WTC11 (cell line): ENCODE data around the gene KIF14. TPM values are rescaled to one million over a fixed set of nuclear protein-coding genes. Genes with fewer than 3 reads are reported as not detected.

Experiments
- ATAC-seq: fragments of 200-7000 bp; cut with Tn5 transposase; 2 replicates; pipeline ENCODE4 v1.10.0; 2021; ENCODE audit warnings: mild to moderate bottlenecking, moderate library complexity
- CTCF ChIA-PET: fragments of 300-600 bp; sonication (Branson Sonifier 250); formaldehyde crosslinking; loops from one replicate; lab custom pipeline; 2021; ENCODE audit warnings: antibody characterized with exemption; lab: Charles Lee
- POLR2A ChIA-PET: fragments of 350-600 bp; sonication (Branson Sonifier 250); formaldehyde crosslinking; loops from one replicate; lab custom pipeline; 2021; ENCODE audit warnings: antibody characterized with exemption; lab: Charles Lee
- DNase-seq: peaks from one replicate; pipeline ENCODE4 v3.0.0; 2021; ENCODE audit warnings: low spot score
- H3K27ac Mint-ChIP-seq: 2 replicates; pipeline ENCODE4 v1.8.0; 2021; ENCODE audit warnings: mixed read lengths
- H3K27me3 Mint-ChIP-seq: 2 replicates; pipeline ENCODE4 v1.8.0; 2021; ENCODE audit warnings: low read depth, mild to moderate bottlenecking, moderate library complexity, mixed read lengths
- H3K36me3 Mint-ChIP-seq: 2 replicates; pipeline ENCODE4 v1.8.0; 2021; ENCODE audit warnings: mixed read lengths
- H3K4me1 Mint-ChIP-seq: 2 replicates; pipeline ENCODE4 v1.8.0; 2022; ENCODE audit warnings: mixed read lengths
- H3K4me3 Mint-ChIP-seq: 2 replicates; pipeline ENCODE4 v1.8.0; 2021; ENCODE audit warnings: mild to moderate bottlenecking, moderate library complexity, mixed read lengths
- H3K9me3 Mint-ChIP-seq: 2 replicates; pipeline ENCODE4 v1.8.0; 2021; ENCODE audit warnings: mixed read lengths
- AR ChIP-seq: fragments of 250-450 bp; sonication (Bioruptor Pico); IDR thresholded peaks from 2 replicates; pipeline ENCODE4 v1.9.0; 2021; ENCODE audit warnings: mild to moderate bottlenecking
- ATF3 ChIP-seq: sonication (generic); formaldehyde crosslinking; conservative IDR thresholded peaks from 2 replicates; pipeline ENCODE4 v1.8.1; 2022; ENCODE audit warnings: mild to moderate bottlenecking, missing genetic modification reagents
- ATF6 ChIP-seq: sonication (generic); formaldehyde crosslinking; IDR thresholded peaks from 2 replicates; pipeline ENCODE4 v1.8.1; 2023; ENCODE audit warnings: mild to moderate bottlenecking, missing genetic modification reagents
- HMGA2 ChIP-seq: fragments of 250-450 bp; sonication (Bioruptor Pico); IDR thresholded peaks from 2 replicates; pipeline ENCODE4 v1.4.0; 2021; ENCODE audit warnings: mild to moderate bottlenecking, moderate library complexity
- KAT7 ChIP-seq: sonication (generic); formaldehyde crosslinking; IDR thresholded peaks from 2 replicates; pipeline ENCODE4 v1.8.1; 2023; ENCODE audit warnings: missing genetic modification reagents, mild to moderate bottlenecking, borderline replicate concordance
- NR1H2 ChIP-seq: sonication (generic); formaldehyde crosslinking; IDR thresholded peaks from 2 replicates; pipeline ENCODE4 v1.9.0; 2021; ENCODE audit warnings: mild to moderate bottlenecking, moderate library complexity, missing genetic modification reagents
- NR2C2 ChIP-seq: sonication (generic); formaldehyde crosslinking; IDR thresholded peaks from 2 replicates; pipeline ENCODE4 v1.8.0; 2022; ENCODE audit warnings: mild to moderate bottlenecking, missing genetic modification reagents
- SP1 ChIP-seq: sonication (generic); formaldehyde crosslinking; conservative IDR thresholded peaks from 2 replicates; pipeline ENCODE4 v1.8.1; 2022; ENCODE audit warnings: missing genetic modification reagents
- ZNF121 ChIP-seq: sonication (generic); formaldehyde crosslinking; IDR thresholded peaks from 2 replicates; pipeline ENCODE4 v1.8.0; 2023; ENCODE audit warnings: missing genetic modification reagents
- ZNF219 ChIP-seq: sonication (generic); formaldehyde crosslinking; IDR thresholded peaks from 2 replicates; pipeline ENCODE4 v1.8.0; 2023; ENCODE audit warnings: missing genetic modification reagents, mild to moderate bottlenecking, borderline replicate concordance
- total RNA-seq: library from RNA; stranded (reverse); gene quantifications from 3 replicates; pipeline ENCODE4 v1.2.3, GENCODE V29; 2021
- TF ChIP-seq, protein P1 (sequence below): fragments of 250-450 bp; sonication (Bioruptor Pico); IDR thresholded peaks from 2 replicates; pipeline ENCODE4 v1.9.0; 2021; ENCODE audit warnings: moderate library complexity, mild to moderate bottlenecking, inconsistent platforms, borderline replicate concordance
- TF ChIP-seq, protein P2 (sequence below): sonication (generic); formaldehyde crosslinking; IDR thresholded peaks from 2 replicates; pipeline ENCODE4 v1.8.0; 2022; ENCODE audit warnings: mild to moderate bottlenecking, missing genetic modification reagents
- TF ChIP-seq, protein P3 (sequence below): fragments of 250-450 bp; sonication (Bioruptor Pico); IDR thresholded peaks from 2 replicates; pipeline ENCODE4 v1.8.0; 2021; ENCODE audit warnings: mild to moderate bottlenecking
- TF ChIP-seq, protein P4 (sequence below): sonication (generic); formaldehyde crosslinking; IDR thresholded peaks from 2 replicates; pipeline ENCODE4 v1.8.1; 2022; ENCODE audit warnings: mild to moderate bottlenecking, moderate library complexity, missing genetic modification reagents
- TF ChIP-seq, protein P5 (sequence below): sonication (generic); formaldehyde crosslinking; IDR thresholded peaks from 2 replicates; pipeline ENCODE4 v1.8.1; 2023; ENCODE audit warnings: mild to moderate bottlenecking, missing genetic modification reagents
- TF ChIP-seq, protein P6 (sequence below): fragments of 250-450 bp; sonication (Bioruptor Pico); IDR thresholded peaks from 2 replicates; pipeline ENCODE4 v1.9.0; 2021; ENCODE audit warnings: mild to moderate bottlenecking
- TF ChIP-seq, protein P7 (sequence below): sonication (generic); formaldehyde crosslinking; IDR thresholded peaks from 2 replicates; pipeline ENCODE4 v1.8.0; 2022; ENCODE audit warnings: mild to moderate bottlenecking, missing genetic modification reagents

KIF14 gene
- total RNA-seq, 1 experiment from 2014 or later: 24.4 TPM

DNA sequence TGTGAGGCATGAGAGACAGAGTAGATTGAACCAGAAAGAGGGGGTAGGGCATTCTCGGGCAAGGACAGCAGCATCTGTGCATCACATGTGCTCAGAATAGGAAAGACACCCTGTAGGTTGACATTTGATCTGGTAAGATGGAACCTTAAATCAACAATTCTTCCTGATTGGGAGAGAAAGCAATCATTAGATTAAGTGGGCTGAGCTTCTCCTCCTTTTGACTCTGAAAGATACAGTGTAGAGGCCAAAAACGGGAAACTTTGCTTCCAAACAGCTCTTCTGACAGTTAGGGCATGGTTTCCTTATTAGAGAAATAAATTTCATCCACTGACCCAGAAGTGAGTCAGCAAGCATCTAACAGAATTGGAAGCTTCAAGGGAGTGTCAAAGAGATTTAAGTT, 9.7 kb downstream of the KIF14 start:
- Mint-ChIP-seq H3K36me3 (peaks cover 57% of the 10 kb centered on the region), H3K4me3 (no peak overlapping the region), H3K4me1 (no peaks in the 10 kb centered on the region), H3K9me3 (no peaks in the 10 kb centered on the region), H3K27ac (no peak overlapping the region), H3K27me3 (no peaks in the 10 kb centered on the region)
- ChIA-PET POLR2A (no interaction called here), CTCF (no interaction called here)
- ATAC-seq (0 out of 2 replicates have a peak, but pooled peaks have one; percentile 28), DNase-seq (no peak)
- TF ChIP-seq NR1H2 (CRISPR knock-in tag): no peak
- TF ChIP-seq ZNF219: no peak
- no peak for TF ChIP-seq AR (CRISPR knock-in tag)
- TF ChIP-seq ATF6 (CRISPR knock-in tag): no peak
- TF ChIP-seq SP1: no peak
- TF ChIP-seq, protein P1, sequence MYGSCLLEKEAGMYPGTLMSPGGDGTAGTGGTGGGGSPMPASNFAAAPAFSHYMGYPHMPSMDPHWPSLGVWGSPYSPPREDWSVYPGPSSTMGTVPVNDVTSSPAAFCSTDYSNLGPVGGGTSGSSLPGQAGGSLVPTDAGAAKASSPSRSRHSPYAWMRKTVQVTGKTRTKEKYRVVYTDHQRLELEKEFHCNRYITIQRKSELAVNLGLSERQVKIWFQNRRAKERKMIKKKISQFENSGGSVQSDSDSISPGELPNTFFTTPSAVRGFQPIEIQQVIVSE (CRISPR knock-in tag): no peak
- TF ChIP-seq HMGA2 (CRISPR knock-in tag): no peak
- TF ChIP-seq NR2C2 (CRISPR knock-in tag): no peak
- TF ChIP-seq, protein P2, sequence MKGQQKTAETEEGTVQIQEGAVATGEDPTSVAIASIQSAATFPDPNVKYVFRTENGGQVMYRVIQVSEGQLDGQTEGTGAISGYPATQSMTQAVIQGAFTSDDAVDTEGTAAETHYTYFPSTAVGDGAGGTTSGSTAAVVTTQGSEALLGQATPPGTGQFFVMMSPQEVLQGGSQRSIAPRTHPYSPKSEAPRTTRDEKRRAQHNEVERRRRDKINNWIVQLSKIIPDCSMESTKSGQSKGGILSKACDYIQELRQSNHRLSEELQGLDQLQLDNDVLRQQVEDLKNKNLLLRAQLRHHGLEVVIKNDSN: no peak
- TF ChIP-seq KAT7 (CRISPR knock-in tag): no peak
- TF ChIP-seq, protein P3, sequence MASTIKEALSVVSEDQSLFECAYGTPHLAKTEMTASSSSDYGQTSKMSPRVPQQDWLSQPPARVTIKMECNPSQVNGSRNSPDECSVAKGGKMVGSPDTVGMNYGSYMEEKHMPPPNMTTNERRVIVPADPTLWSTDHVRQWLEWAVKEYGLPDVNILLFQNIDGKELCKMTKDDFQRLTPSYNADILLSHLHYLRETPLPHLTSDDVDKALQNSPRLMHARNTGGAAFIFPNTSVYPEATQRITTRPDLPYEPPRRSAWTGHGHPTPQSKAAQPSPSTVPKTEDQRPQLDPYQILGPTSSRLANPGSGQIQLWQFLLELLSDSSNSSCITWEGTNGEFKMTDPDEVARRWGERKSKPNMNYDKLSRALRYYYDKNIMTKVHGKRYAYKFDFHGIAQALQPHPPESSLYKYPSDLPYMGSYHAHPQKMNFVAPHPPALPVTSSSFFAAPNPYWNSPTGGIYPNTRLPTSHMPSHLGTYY (CRISPR knock-in tag): no peak
- no peak for TF ChIP-seq ZNF121 (CRISPR knock-in tag)
- TF ChIP-seq, protein P4, sequence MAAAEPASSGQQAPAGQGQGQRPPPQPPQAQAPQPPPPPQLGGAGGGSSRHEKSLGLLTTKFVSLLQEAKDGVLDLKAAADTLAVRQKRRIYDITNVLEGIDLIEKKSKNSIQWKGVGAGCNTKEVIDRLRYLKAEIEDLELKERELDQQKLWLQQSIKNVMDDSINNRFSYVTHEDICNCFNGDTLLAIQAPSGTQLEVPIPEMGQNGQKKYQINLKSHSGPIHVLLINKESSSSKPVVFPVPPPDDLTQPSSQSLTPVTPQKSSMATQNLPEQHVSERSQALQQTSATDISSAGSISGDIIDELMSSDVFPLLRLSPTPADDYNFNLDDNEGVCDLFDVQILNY (CRISPR knock-in tag): no peak
- TF ChIP-seq ATF3 (CRISPR knock-in tag): no peak
- TF ChIP-seq, protein P5, sequence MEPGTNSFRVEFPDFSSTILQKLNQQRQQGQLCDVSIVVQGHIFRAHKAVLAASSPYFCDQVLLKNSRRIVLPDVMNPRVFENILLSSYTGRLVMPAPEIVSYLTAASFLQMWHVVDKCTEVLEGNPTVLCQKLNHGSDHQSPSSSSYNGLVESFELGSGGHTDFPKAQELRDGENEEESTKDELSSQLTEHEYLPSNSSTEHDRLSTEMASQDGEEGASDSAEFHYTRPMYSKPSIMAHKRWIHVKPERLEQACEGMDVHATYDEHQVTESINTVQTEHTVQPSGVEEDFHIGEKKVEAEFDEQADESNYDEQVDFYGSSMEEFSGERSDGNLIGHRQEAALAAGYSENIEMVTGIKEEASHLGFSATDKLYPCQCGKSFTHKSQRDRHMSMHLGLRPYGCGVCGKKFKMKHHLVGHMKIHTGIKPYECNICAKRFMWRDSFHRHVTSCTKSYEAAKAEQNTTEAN: no peak
- TF ChIP-seq, protein P6, sequence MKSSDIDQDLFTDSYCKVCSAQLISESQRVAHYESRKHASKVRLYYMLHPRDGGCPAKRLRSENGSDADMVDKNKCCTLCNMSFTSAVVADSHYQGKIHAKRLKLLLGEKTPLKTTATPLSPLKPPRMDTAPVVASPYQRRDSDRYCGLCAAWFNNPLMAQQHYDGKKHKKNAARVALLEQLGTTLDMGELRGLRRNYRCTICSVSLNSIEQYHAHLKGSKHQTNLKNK: no peak
- TF ChIP-seq, protein P7, sequence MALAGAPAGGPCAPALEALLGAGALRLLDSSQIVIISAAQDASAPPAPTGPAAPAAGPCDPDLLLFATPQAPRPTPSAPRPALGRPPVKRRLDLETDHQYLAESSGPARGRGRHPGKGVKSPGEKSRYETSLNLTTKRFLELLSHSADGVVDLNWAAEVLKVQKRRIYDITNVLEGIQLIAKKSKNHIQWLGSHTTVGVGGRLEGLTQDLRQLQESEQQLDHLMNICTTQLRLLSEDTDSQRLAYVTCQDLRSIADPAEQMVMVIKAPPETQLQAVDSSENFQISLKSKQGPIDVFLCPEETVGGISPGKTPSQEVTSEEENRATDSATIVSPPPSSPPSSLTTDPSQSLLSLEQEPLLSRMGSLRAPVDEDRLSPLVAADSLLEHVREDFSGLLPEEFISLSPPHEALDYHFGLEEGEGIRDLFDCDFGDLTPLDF (CRISPR knock-in tag): no peak
